Prostate gland (tissue), 2 donors: Measurements from ENCODE around the gene HSD17B1.

ENCODE experiments used
- POLR2AphosphoS5 ChIP-seq: sonication (generic); formaldehyde crosslinking; IDR thresholded peaks from one replicate; pipeline ENCODE4 v1.6.1; 2017; ENCODE audit warnings: antibody characterized with exemption
- TF ChIP-seq, protein P1 (sequence below), 4 experiments: fragments of 200-600 bp in 2 of 4; fragments of 450-650 bp in 2 of 4; sonication (generic) in 2 of 4; IDR thresholded peaks; 1 replicate in 3 of 4; 2 replicates in 1 of 4; pipeline ENCODE4 v1.5.1; 2016 to 2019; ENCODE audit warnings: antibody characterized with exemption in 4 of 4, mild to moderate bottlenecking in 2 of 4, moderate library complexity in 2 of 4

DNA sequence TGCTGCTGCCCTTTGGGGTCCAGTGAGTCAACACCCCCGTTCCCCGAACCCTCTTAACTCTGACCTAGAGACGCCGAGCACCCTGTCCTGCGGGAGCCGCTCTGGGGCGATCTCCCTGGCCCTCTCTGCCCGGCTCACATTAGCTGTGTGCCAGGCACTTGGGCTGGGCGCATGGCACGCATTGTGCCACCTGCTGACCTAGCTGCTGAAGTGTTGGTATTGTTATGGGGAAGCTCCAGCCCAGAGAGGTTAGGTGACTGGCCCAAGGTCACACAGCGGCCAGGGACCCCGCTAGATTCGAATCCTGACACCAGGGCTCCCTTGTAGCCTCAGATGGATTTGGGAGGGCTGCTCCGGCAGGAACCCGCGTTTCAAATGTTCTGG, 1.1 kb downstream of the HSD17B1 start:
- TF ChIP-seq POLR2AphosphoS5, result no peak
- TF ChIP-seq, protein P1, sequence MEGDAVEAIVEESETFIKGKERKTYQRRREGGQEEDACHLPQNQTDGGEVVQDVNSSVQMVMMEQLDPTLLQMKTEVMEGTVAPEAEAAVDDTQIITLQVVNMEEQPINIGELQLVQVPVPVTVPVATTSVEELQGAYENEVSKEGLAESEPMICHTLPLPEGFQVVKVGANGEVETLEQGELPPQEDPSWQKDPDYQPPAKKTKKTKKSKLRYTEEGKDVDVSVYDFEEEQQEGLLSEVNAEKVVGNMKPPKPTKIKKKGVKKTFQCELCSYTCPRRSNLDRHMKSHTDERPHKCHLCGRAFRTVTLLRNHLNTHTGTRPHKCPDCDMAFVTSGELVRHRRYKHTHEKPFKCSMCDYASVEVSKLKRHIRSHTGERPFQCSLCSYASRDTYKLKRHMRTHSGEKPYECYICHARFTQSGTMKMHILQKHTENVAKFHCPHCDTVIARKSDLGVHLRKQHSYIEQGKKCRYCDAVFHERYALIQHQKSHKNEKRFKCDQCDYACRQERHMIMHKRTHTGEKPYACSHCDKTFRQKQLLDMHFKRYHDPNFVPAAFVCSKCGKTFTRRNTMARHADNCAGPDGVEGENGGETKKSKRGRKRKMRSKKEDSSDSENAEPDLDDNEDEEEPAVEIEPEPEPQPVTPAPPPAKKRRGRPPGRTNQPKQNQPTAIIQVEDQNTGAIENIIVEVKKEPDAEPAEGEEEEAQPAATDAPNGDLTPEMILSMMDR (IDR thresholded peaks at IDR 0.05), result no peak
